NB4 (cell line): Measurements from ENCODE around the gene TBL2.

Experiments used
- CTCF ChIP-seq: IDR thresholded peaks from one replicate; pipeline ENCODE4 v1.5.1; 2012; ENCODE audit warnings: low read depth, low read length
- MAX ChIP-seq: IDR thresholded peaks from 2 replicates; pipeline ENCODE4 v1.6.1; 2011; ENCODE audit warnings: low read depth, low read length
- POLR2A ChIP-seq: IDR thresholded peaks from 2 replicates; pipeline ENCODE4 v1.6.1; 2011; ENCODE audit warnings: mild to moderate bottlenecking; ENCODE audit not compliant: insufficient read length; ENCODE audit errors: extremely low read depth

GRCh38 chr7:73555411-73555982 lies 22.9 kb downstream of the TBL2 start:
- TF ChIP-seq POLR2A (no peak), MAX (no peak), CTCF (no peak)
